ENCODE data around the gene CATSPERE.

DNA sequence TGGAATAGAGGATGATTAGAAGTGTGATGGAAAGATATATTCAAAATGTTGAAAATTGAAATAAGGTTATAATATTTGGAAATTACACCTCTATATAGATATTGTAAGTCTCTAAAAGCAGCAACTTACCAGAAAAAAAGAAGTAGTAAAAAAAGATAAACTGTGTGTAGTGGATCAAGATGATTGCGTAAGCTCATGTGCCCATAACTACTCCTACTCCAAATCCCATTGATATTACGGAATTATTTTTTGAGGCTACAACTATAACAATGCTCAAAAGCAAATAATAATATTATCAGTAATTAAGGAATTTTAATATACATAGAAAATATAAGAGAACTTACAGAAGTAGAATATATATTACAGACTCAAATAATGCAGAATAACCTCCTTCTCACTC is 33.6 kb downstream of the CATSPERE start:
- TF ChIP-seq, protein P1, sequence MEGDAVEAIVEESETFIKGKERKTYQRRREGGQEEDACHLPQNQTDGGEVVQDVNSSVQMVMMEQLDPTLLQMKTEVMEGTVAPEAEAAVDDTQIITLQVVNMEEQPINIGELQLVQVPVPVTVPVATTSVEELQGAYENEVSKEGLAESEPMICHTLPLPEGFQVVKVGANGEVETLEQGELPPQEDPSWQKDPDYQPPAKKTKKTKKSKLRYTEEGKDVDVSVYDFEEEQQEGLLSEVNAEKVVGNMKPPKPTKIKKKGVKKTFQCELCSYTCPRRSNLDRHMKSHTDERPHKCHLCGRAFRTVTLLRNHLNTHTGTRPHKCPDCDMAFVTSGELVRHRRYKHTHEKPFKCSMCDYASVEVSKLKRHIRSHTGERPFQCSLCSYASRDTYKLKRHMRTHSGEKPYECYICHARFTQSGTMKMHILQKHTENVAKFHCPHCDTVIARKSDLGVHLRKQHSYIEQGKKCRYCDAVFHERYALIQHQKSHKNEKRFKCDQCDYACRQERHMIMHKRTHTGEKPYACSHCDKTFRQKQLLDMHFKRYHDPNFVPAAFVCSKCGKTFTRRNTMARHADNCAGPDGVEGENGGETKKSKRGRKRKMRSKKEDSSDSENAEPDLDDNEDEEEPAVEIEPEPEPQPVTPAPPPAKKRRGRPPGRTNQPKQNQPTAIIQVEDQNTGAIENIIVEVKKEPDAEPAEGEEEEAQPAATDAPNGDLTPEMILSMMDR (IDR thresholded peaks at IDR 0.05), result no peak
- TF ChIP-seq POLR2A (IDR thresholded peaks at IDR 0.05), result no peak

Measured in heart left ventricle (tissue), 13 donors.